Tibial nerve (tissue), 3 donors: ENCODE measurements around the gene PDZD2.

Experiments used
- CTCF ChIP-seq, 5 experiments: fragments of 200-600 bp in 3 of 5; fragments of 450-650 bp in 2 of 5; sonication (generic) in 3 of 5; IDR thresholded peaks; one replicate each; pipeline ENCODE4 v1.5.1; 2016 to 2019; ENCODE audit warnings: antibody characterized with exemption in 5 of 5, mild to moderate bottlenecking in 3 of 5, moderate library complexity in 2 of 5
- POLR2A ChIP-seq, 2 donors: fragments of 450-650 bp; IDR thresholded peaks; one replicate each; pipeline ENCODE4 v1.6.1; 2017; ENCODE audit warnings: antibody characterized with exemption in 2 of 2, mild to moderate bottlenecking in 2 of 2, moderate library complexity in 2 of 2

- TF ChIP-seq CTCF (IDR thresholded peaks at IDR 0.05) (no peak), POLR2A (IDR thresholded peaks at IDR 0.05) (no peak)
Observed at GRCh38 chr5:31913808-31914207, 274.9 kb downstream of the PDZD2 start.
